Fibroblast of lung (primary cell): ENCODE results near the gene CTBS. TPM values are rescaled to one million over a fixed set of nuclear protein-coding genes. Genes with fewer than 3 reads are reported as not detected.

Experiments used
- DNase-seq, 2 donors: peaks; one replicate each; pipeline versions ENCODE4 v3.0.0 to v3.0.0-alpha.2; 2010; ENCODE audit warnings: low read depth in 2 of 2
- H2AFZ ChIP-seq: 2 replicates; pipeline ENCODE4 v1.5.1; 2012; ENCODE audit warnings: low read length, control low read depth, inconsistent platforms
- H3K27ac ChIP-seq: 2 replicates; pipeline ENCODE4 v1.5.1; 2011; ENCODE audit warnings: low read length, control low read depth; ENCODE audit not compliant: insufficient read depth
- H3K27me3 ChIP-seq: 2 replicates; pipeline ENCODE4 v1.5.1; 2011; ENCODE audit warnings: mild to moderate bottlenecking, low read length; ENCODE audit not compliant: control insufficient read depth, insufficient read depth
- H3K36me3 ChIP-seq: 2 replicates; pipeline ENCODE4 v1.5.1; 2011; ENCODE audit warnings: low read length; ENCODE audit not compliant: control insufficient read depth, insufficient read depth
- H3K4me1 ChIP-seq: 2 replicates; pipeline ENCODE4 v1.5.1; 2011; ENCODE audit warnings: low read length; ENCODE audit not compliant: control insufficient read depth, insufficient read depth; ENCODE audit errors: extremely low read depth
- H3K4me2 ChIP-seq: 2 replicates; pipeline ENCODE4 v1.5.1; 2011; ENCODE audit warnings: low read length, control low read depth; ENCODE audit not compliant: insufficient read depth; ENCODE audit errors: extremely low read depth
- H3K4me3 ChIP-seq, 4 experiments: fragments of 200-600 bp in 1 of 4; sonication (generic) in 1 of 4; replicated peaks in 1 of 4; 2 replicates each; pipeline ENCODE4 v1.5.1; 2011 to 2016; ENCODE audit warnings: low read length in 4 of 4, low read depth in 3 of 4, mild to moderate bottlenecking in 3 of 4, control low read depth in 2 of 4, inconsistent platforms in 1 of 4, mixed read lengths in 1 of 4; ENCODE audit not compliant: insufficient read depth in 1 of 4; ENCODE audit errors: control extremely low read depth in 1 of 4
- H3K79me2 ChIP-seq: 2 replicates; pipeline ENCODE4 v1.5.1; 2012; ENCODE audit warnings: mild to moderate bottlenecking, low read length, inconsistent platforms; ENCODE audit not compliant: control insufficient read depth, insufficient read depth
- H3K9ac ChIP-seq: 2 replicates; pipeline ENCODE4 v1.5.1; 2011; ENCODE audit warnings: mild to moderate bottlenecking, low read length, control low read depth; ENCODE audit not compliant: insufficient read depth
- H3K9me3 ChIP-seq: 2 replicates; pipeline ENCODE4 v1.5.1; 2012; ENCODE audit warnings: low read depth, low read length; ENCODE audit not compliant: control insufficient read depth, insufficient read depth
- H4K20me1 ChIP-seq: 2 replicates; pipeline ENCODE4 v1.5.1; 2011; ENCODE audit warnings: low read length; ENCODE audit not compliant: control insufficient read depth, insufficient read depth; ENCODE audit errors: extremely low read depth
- EZH2 ChIP-seq: IDR thresholded peaks from 2 replicates; pipeline ENCODE4 v1.5.1; 2012; ENCODE audit warnings: low read length, control low read depth, mild to moderate bottlenecking; ENCODE audit errors: missing control alignments
- polyA plus RNA-seq, 2 donors: library from polyadenylated mRNA; depleted of rRNA in 1 of 2; stranded (reverse) in 1 of 2; unstranded in 1 of 2; fragments of >200 nt; gene quantifications; 2 replicates each; pipeline ENCODE4 v1.2.1, GENCODE V29; 2011 to 2012; ENCODE audit warnings: missing spikeins in 1 of 2
- total RNA-seq: library from RNA; depleted of rRNA; stranded (reverse); fragments of >200 nt; gene quantifications from 2 replicates; pipeline ENCODE4 v1.2.1, GENCODE V29; 2014
- TF ChIP-seq, protein P1 (sequence below), 2 donors: IDR thresholded peaks in 1 of 2; conservative IDR thresholded peaks in 1 of 2; 1 replicate in 1 of 2; 2 replicates in 1 of 2; pipeline ENCODE4 v1.5.1; 2011 to 2012; ENCODE audit warnings: low read length in 2 of 2, control low read depth in 1 of 2, inconsistent platforms in 1 of 2, low read depth in 1 of 2, mild to moderate bottlenecking in 1 of 2

CTBS gene
- total and polyA plus RNA-seq, 2 donors (not counting 1 experiment from before 2014, with no cell fraction given), result 10.1 to 35.5 TPM

DNA sequence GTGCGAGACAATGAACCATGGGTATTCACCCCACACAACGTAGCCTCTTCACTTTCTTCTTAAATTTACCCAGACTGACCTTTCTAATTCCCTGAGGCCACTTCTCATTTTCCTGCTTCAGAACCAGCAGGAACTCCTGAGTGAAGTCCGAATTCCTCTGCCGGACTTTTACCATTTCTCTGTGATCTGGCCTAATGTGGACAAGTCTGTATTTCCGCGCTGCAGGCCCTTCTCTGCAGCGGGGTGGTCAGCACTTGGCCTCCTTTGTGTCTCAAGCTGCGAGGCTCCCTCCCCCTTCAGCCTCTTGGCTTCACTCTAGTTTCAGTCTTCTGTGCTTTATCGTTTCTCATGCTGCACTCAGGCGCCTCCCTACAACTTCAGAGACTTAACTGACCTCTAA, 9.4 kb upstream of the CTBS start:
- no peak overlapping the region for H3K4me3 ChIP-seq
- H3K9ac ChIP-seq, result no peak overlapping the region
- no peaks in the 10 kb centered on the region for H3K27me3 ChIP-seq
- H4K20me1 ChIP-seq, result no peaks in the 10 kb centered on the region
- H3K79me2 ChIP-seq, result no peaks in the 10 kb centered on the region
- H3K36me3 ChIP-seq, result no peaks in the 10 kb centered on the region
- H3K27ac ChIP-seq, result no peak overlapping the region
- no peaks in the 10 kb centered on the region for H3K9me3 ChIP-seq
- H3K4me1 ChIP-seq, result no peaks in the 10 kb centered on the region
- no peak overlapping the region for H2AFZ ChIP-seq
- DNase-seq, result no peak
- TF ChIP-seq EZH2, result no peak
- TF ChIP-seq, protein P1, sequence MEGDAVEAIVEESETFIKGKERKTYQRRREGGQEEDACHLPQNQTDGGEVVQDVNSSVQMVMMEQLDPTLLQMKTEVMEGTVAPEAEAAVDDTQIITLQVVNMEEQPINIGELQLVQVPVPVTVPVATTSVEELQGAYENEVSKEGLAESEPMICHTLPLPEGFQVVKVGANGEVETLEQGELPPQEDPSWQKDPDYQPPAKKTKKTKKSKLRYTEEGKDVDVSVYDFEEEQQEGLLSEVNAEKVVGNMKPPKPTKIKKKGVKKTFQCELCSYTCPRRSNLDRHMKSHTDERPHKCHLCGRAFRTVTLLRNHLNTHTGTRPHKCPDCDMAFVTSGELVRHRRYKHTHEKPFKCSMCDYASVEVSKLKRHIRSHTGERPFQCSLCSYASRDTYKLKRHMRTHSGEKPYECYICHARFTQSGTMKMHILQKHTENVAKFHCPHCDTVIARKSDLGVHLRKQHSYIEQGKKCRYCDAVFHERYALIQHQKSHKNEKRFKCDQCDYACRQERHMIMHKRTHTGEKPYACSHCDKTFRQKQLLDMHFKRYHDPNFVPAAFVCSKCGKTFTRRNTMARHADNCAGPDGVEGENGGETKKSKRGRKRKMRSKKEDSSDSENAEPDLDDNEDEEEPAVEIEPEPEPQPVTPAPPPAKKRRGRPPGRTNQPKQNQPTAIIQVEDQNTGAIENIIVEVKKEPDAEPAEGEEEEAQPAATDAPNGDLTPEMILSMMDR (conservative IDR thresholded peaks at IDR 0.05 in 1 of 2, IDR thresholded peaks at IDR 0.05 in 1 of 2; ENCODE audit: low read depth in 1 of 2, low read length in 2 of 2), result no peak
- no peak overlapping the region for H3K4me2 ChIP-seq

DNA sequence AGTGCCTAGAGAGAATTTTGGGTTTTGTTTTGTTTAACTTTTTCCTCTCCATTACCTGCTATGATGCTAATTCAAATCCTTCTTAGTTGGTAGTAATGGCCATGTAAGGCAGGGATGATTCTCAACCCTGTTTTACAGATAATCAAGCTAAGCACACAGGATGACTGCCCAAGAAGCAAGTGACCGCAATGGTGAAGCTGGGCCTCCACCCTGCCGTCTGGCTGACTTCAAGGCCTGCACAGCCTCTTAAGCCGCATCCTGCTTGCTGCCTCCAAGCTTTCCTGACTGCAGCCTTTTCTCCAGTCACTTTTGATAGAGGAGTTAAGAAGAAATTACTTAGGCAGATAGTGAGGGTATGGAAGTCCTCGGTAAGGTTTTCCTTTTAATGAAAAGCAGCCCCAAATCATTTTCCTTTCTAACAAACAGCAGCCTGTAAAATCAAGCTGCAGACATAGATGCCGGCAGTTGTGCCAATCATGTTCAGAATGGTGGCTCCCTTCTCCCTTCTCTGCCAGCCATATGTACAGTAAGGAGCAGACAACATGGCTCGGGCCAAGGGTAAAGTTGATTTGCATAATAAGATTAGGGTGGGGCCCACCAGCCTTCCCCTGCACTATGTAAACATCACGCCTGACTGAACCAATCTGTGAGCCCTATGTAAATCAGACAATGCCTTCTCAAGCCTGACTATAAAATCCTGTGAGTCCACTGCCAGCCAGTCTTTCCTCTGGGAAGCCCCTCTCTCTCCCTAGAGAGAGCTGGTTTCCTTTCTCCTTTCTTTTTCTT, 8.8 kb upstream of the CTBS start:
- no peaks in the 10 kb centered on the region for H3K79me2 ChIP-seq
- H3K27ac ChIP-seq, result no peak overlapping the region
- peak overlapping the region; percentile 51 for H2AFZ ChIP-seq
- H3K36me3 ChIP-seq, result no peaks in the 10 kb centered on the region
- TF ChIP-seq, protein P1 (conservative IDR thresholded peaks at IDR 0.05 in 1 of 2, IDR thresholded peaks at IDR 0.05 in 1 of 2; ENCODE audit: low read depth in 1 of 2, low read length in 2 of 2), result no peak
- no peak for TF ChIP-seq EZH2
- no peaks in the 10 kb centered on the region for H3K4me1 ChIP-seq
- no peak overlapping the region for H3K9ac ChIP-seq
- H3K4me2 ChIP-seq, result no peak overlapping the region
- DNase-seq, result peak; percentile 18 to 49
- H3K4me3 ChIP-seq, result no peak overlapping the region
- H3K27me3 ChIP-seq, result no peaks in the 10 kb centered on the region
- no peaks in the 10 kb centered on the region for H4K20me1 ChIP-seq
- no peaks in the 10 kb centered on the region for H3K9me3 ChIP-seq

DNA sequence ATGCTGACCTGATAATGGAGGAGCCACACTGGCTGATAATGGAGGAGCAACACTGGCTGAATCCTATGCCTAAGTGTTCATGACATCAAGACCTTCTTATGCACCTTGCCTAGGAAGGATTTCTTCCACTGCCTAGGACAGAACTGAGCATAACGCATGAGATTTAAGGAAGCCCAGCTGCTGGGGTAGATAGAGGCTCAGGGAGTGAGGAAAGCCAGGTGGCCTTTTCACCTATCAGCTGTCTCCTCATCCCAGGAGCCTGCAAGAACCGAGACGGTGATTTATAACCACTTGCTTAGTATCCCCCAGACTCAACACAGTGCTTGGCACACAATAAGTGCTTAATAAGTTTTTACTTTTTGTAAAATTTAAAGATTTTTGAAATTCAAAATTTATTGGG, 7.4 kb upstream of the CTBS start:
- no peaks in the 10 kb centered on the region for H3K27me3 ChIP-seq
- no peak overlapping the region for H3K4me3 ChIP-seq
- no peaks in the 10 kb centered on the region for H3K36me3 ChIP-seq
- H3K4me1 ChIP-seq, result no peaks in the 10 kb centered on the region
- DNase-seq, result no peak
- no peaks in the 10 kb centered on the region for H4K20me1 ChIP-seq
- no peaks in the 10 kb centered on the region for H3K9me3 ChIP-seq
- no peak overlapping the region for H2AFZ ChIP-seq
- no peak overlapping the region for H3K27ac ChIP-seq
- TF ChIP-seq, protein P1 (conservative IDR thresholded peaks at IDR 0.05 in 1 of 2, IDR thresholded peaks at IDR 0.05 in 1 of 2; ENCODE audit: low read depth in 1 of 2, low read length in 2 of 2), result no peak
- no peak for TF ChIP-seq EZH2
- H3K9ac ChIP-seq, result no peak overlapping the region
- H3K4me2 ChIP-seq, result no peak overlapping the region
- H3K79me2 ChIP-seq, result no peaks in the 10 kb centered on the region
